Middle frontal gyrus (tissue), 1 donor: ENCODE results near the gene DSCAML1.
A peak's percentile ranks its signal among the peaks of the same experiment; 100 is the strongest.

Experiments
- DNase-seq: peaks from one replicate; pipeline ENCODE4 v3.0.0-alpha.2; 2015; ENCODE audit warnings: low spot score; ENCODE audit errors: extremely low spot score

The DSCAML1 gene

DNA sequence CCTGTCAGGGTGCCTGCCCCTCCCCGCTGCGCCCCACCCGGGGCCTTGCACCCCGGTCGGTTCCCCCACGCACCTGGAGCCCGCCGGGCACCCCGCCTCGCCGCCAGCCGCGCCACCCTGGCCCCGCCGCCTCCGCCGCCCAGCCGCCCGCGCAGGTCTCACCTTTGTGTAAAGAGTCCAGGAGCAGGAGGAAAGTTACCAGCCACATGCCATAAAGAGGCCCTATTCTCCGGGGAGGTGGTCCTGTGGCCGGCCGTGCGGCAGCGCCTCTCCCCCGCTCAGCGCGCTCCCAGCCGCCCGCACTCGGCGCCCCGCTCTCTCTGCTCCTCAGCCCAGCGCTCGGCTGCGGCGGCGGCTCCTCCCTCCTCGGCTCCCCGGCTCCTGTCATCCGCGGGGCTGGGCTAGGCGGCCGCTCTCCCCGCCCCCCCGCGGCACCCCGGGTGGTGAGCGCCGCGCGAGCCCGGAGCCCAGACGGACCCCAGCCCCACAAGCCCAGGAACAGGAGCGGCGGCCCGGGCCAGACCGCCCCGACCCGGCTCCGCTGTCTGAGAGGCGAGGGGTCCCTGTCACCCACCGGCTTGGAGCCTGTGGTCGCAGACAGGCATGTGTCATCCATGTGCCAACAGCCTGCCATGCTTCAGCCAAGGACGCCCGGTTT is at the start of gene DSCAML1:
DSCAML1 (minus strand) TSS at position 345 of the 658 bp plus-strand sequence; CDS start at position 208, 137 bp downstream.
- DNase-seq: no peak

GRCh38 chr11:117843666-117844484 is 46.9 kb upstream of the DSCAML1 start:
- peak; percentile 52 for DNase-seq

- DNase-seq: no peak
These were observed 45.3 kb upstream of the DSCAML1 start for GRCh38 chr11:117842131-117842941.

DNA sequence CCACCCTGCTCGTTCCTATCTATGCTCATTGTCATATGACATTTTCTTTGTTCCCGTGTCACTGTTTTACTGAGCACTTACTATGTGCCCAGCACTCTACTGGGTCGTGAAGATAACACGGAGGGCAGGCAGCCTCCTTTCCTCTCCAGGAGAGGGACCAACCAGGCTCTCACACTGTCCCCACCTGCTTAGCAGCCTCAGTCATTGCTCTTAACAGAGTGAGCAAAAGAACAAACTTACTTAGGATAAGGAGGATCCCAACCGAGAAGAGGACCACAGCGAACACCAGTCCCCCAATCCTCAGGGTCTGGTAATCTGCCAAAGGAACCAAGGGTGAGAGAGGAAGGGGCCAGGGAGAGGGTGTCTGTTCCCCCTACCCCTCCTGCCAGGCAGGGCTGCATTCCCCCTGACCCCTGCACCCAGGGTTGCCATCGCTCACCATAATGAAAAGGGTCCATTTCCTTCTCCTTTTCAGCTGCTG is 44.6 kb upstream of the DSCAML1 start:
- no peak for DNase-seq

DNA sequence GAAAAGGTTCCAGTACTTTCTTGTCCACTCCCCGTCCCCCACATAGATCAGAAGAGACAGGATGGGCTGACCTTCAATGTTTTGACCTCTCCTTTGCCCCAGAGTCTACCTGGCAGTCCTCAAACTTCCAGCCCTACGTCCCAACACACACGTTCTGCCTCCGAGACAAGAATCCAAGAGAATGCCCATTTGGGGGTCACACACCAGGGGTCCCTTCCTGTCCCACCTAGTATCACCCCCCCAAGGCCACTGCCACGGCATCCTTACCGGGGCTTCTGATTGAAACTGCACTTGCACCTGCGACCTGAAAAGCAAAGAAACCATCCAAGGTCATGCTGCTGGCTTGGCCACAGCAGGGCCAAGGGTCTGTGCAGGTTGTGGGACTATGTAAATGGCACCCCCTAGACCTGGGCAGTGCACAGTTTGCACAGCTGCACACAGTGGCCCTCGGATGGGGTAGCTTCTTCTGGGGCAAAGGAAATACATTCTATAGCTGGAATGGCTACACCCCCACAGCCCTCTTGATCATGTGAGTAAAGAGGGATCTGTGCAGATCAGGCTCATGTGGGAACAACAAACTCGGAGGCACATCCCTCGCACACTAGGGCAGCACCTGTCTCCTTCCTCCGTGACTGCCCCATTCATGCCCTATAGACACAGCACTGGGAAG is 44.0 kb upstream of the DSCAML1 start:
- no peak for DNase-seq

DNA sequence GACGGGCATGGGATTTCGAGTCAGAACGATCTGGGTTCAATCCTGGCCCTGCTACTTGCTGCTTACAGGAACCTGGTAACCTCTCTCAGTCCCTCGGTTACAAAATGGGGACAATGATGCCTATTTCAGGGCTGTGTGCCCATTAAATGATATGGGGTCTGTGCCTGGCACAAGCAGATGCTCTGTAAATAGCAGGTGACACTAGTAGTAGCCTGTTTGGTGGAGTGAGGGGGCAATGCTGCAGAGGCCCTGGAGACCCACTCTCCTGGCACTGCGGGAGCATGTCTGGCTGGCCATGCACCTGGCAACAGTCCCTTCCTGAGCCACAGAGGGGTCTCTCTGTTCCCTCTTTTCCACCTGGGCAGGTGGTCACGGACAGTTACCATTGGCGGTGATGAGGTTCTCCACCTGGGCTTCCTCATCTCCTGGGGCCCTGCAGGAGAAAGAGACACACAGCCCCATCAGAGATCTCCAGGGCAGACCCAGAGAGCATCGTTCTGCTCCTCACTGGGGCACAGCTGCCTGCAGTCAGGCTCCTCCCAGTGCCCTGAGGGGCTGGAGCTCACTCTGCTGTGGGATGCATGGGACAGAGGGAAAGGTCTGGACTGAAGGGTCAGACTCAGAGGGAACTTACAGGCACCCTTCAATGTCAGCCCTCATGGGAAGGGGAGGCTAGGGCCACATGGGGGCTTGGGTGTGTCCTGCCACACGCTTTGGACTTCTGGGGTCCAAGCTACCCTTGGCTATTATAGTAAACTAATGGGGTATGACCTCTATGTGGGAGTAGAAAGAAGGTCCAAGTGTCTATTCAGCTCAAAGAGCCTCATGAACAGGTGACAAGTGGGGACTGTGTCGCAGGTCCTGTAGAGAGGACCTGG is 43.2 kb upstream of the DSCAML1 start:
- DNase-seq: no peak

DNA sequence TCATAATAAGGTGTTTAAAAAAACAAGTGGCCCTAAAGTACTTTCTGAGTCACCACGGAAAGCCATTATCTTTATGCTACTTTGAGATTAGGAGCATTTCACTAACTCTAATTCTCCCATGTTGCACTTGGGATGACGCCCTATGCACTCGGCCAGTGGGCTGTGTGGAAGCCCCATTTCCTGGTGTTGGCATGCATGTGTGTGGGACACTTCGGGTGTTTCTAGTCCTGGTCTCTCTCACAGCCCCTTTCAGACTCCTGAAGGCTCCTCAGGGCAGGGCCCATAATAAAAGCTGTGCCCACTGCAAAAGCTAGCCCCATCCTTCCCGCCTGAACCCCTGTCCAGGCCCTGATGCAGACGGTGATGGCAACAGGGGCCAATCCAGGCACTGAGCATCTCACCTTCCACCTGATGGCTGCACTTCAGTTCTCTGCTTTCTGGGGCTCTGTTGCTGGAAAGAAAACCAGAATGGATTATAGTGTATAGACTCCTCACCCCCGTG is 42.4 kb upstream of the DSCAML1 start:
- no peak for DNase-seq

DNA sequence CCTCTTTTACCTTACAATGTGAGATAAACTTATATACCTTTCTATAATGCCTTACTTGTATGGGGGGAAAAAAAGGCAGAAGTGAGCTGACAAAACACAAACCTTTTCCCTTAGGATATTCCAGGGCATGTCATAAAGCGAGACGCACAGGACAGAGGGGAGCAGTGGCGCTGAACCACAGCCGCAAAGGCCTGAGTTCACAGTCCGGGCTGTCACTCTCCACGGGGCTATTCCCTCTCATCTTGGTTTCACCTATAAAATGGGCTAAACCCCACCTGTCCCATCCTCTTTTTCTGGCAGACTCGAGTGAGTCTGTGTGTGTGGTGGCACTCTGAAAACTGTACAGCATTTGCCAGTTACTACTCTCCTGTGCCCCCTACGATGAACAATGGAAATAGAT is 41.9 kb upstream of the DSCAML1 start:
- DNase-seq: no peak

DNA sequence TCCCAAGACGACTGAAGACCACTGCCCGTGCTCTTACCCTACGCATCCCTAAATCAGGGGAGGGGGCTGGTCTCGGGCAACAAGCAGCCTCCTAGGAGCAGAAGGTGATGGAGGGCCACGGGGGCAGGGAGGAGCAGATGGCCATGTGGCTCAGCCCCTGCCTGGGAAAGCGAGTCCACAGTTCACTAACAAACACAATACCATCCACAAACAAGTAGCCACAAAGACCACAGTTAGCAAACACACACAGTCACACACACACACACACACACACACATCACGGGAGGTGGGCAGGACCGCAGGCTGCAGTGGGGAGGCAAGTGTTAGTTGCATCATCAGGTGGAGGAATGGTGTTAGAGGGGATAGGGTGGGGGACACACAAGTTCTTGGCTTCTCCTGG is 40.8 kb upstream of the DSCAML1 start:
- DNase-seq: no peak

DNA sequence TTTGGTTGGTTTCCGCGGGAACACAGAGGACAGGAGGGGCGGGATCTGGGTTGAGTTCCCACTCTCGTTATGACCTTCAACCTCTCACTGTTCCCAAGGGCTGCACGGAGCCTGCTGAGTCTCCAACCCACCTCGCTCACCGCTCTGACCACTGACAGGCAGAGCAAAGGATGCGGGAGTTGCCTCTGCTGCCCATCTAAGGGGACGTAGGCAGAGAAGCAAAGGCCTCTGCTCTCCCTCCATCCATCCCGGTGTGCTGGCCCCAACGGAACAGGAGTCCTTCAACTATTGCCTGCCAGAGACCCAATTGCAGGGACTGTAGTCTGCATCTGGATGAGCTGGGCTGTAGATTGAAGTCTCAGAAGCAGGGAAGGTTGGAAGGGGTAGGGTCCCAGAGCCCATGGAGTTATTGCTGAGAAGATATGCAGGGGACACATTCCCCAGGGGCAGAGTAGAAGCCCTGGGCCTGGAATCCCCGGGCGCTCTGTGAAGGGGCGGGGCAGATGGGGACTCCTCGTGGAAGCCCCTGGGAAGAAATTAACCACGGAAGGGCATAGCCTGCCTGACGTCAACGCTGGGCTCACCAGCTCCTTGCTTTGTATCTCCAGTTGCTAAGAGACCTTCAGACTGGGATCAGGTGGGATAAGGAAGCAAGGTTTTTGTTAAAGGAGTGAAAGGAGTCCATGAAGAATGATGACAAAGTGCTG is 40.2 kb upstream of the DSCAML1 start:
- no peak for DNase-seq

DNA sequence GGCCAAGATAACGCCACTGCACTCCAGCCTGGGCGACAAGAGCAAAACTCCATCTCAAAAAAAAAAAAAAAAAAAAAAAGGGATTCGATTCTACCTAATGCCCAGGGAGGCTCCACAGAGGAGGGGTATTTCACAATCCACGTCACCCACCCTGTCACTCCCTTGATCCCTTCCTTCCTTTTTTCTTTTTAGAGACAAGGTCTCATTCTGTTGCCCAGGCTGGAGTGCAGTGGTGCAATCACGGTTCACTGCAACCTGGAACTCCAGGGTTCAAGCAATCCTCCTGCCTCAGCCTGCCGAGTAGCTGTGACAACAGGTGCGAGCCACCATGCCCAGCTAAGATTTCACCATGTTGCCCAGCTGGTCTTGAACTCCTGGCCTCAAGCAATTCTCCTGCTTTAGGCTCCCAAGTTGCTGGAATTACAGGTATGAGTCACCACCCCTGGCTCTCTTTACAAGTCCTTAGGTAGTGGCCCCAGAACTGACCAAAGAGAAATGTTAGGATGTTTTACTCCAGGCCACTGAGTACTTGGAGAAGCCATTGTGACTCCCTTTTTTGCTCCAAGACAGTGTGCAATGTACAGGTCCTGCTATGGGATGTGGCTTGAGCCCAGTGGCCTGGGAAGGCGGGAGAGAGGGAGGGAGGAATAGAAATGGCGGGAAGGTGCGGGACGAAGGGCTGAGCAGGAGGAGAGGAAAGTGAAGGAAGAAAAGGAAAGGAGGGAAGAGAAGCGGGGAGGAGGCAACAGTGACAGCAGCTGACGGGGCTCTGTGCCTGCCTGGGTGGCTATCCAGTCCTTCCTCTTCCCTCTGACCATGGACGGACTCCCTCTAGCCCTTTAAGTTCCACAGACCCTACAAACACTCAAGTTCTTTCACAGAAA is 39.3 kb upstream of the DSCAML1 start:
- DNase-seq: no peak

DNA sequence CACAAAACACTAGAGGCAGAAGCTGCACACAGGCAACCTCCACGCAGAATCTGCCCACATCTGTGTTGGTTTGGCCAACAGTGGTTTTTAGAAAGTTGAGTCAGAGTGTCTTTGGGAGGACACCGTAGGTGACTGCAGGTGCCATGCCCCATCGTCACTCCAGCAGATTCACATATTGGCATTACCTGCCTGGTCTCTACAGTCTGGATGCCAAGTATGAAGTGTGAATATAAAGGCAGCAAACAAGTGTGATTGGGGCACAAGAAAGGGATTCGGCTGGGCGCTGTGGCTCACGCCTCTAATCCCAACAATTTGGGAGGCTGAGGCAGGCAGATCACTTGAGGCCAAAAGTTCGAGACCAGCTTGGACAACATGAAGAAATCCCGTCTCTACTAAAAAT is 38.6 kb upstream of the DSCAML1 start:
- no peak for DNase-seq

DNA sequence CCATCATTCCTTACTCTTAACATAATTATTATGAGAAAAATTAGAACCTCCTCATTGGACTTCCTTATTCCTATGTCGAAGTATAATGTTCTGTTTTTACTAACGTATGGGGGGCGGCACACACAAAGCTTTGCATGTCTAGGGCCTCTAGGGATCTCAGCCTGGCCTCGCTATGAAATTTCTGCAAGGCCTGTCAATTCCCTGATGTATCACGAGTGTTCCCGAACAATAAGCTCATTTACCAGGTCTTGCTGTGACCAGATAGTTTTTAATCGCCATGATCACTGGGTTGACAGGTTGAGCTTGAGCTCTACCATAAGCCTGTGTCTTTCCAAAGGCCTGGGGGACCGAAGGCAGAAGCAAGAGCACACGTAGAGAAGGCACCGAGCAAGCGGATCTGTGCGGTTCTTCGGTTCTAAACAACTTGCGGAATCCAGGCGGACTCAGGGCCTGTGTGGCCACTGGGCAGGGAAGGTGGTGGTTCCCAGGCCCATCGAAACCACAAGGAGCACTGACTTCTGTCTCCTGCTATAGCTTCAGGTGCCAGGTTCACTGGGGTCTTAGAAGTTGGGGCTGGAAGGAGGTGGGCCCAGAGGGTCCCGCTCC is 37.9 kb upstream of the DSCAML1 start:
- DNase-seq: no peak

DNA sequence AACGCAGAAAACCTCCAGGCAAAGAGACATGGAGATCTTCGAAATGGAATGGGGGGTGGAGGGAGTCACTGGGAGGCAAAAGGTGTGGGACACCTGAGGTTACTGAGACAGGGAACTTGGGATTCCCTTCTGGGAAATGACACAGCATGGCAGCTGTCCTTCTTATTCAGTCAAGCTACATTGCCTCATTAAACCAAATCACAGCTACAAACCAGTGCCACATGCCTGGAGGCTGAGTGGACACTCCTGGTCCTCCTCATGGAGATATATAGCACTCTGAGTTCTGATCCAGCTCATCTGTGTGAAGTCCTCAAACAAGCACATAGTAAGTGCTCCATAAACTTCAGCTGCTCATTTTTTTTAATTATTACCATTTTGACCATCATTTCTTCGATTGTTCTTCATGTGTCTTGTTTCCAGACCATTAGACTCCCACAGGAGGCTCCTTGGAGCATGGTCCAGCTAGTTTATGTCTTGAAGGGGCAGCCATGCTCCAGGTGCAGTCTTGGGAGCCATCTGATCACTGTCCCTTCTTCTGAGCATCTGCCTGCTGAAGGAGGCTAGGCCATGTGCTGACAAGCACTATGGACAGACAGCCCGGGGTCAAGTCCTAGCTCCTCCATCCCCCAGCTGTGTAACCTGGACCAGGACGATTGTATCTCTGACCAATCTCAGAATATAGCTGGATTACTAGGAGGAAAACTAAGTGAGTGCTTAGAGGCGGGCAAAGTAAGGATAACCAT is 37.2 kb upstream of the DSCAML1 start:
- no peak for DNase-seq

GRCh38 chr11:117833401-117833891 is 36.4 kb upstream of the DSCAML1 start:
- no peak for DNase-seq

DNA sequence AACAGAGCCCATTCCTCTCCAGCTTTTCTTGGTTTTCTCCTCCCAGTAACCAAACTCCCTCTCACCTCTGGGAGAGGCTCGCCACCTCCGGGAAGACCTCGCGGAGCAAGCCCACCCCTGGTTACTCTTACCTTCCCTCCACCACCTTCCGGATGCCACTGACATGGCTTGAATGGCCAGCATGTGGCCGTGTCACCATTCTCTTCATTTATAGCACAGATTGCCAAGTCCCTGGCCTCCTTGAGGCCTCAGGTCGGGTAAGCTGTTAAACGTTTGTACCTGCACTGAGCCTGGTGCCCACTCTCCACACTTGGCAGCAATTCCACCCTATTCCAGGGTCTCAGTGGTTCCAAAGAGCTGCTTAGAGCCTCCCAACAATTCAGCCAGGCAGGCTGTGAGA is 35.5 kb upstream of the DSCAML1 start:
- no peak for DNase-seq
